H1 (cell line): ENCODE measurements around the gene TMEM174. TPM values are rescaled to one million over a fixed set of nuclear protein-coding genes. Genes with fewer than 3 reads are reported as not detected.

Source experiments
- ATF3 ChIP-seq: IDR thresholded peaks from 2 replicates; pipeline ENCODE4 v1.6.1; 2011; ENCODE audit warnings: low read depth, mild to moderate bottlenecking, low read length; ENCODE audit not compliant: insufficient read depth
- BACH1 ChIP-seq: IDR thresholded peaks from 2 replicates; pipeline ENCODE4 v1.6.1; 2012; ENCODE audit warnings: low read length, improper control_type of control experiment
- BCL11A ChIP-seq, 2 experiments: IDR thresholded peaks; one replicate each; pipeline ENCODE4 v1.6.1; 2011; ENCODE audit warnings: low read depth in 2 of 2, low read length in 2 of 2, mild to moderate bottlenecking in 2 of 2
- CEBPB ChIP-seq: IDR thresholded peaks from 2 replicates; pipeline ENCODE4 v1.6.1; 2012; ENCODE audit warnings: low read depth, low read length
- CHD2 ChIP-seq: IDR thresholded peaks from 2 replicates; pipeline ENCODE4 v1.6.1; 2012; ENCODE audit warnings: low read length, improper control_type of control experiment
- E2F6 ChIP-seq: IDR thresholded peaks from 2 replicates; pipeline ENCODE4 v1.6.1; 2012; ENCODE audit warnings: inconsistent platforms
- EZH2 ChIP-seq: fragments of 200-600 bp; sonication (generic); IDR thresholded peaks from 2 replicates; pipeline ENCODE4 v1.7.1; 2012; ENCODE audit warnings: low read depth, mild to moderate bottlenecking, moderate library complexity, low read length, inconsistent platforms; ENCODE audit not compliant: severe bottlenecking
- FOSL1 ChIP-seq: IDR thresholded peaks from 2 replicates; pipeline ENCODE4 v1.6.1; 2011; ENCODE audit warnings: mild to moderate bottlenecking, low read depth, low read length, moderate library complexity; ENCODE audit not compliant: insufficient read depth
- HDAC2 ChIP-seq, 2 experiments: fragments of 300-600 bp in 1 of 2; sonication (generic) in 1 of 2; IDR thresholded peaks; 2 replicates each; pipeline ENCODE4 v1.6.1; 2011 to 2012; ENCODE audit warnings: low read depth in 2 of 2, low read length in 2 of 2, mild to moderate bottlenecking in 2 of 2, moderate library complexity in 2 of 2, borderline replicate concordance in 1 of 2, inconsistent platforms in 1 of 2
- NANOG ChIP-seq: IDR thresholded peaks from 2 replicates; pipeline ENCODE4 v1.6.1; 2011; ENCODE audit warnings: low read length, low read depth, mild to moderate bottlenecking, inconsistent platforms; ENCODE audit not compliant: insufficient read depth, poor library complexity, severe bottlenecking
- NRF1 ChIP-seq: IDR thresholded peaks from 2 replicates; pipeline ENCODE4 v1.6.1; 2011; ENCODE audit warnings: mild to moderate bottlenecking, low read depth, low read length, improper control_type of control experiment
- PHF8 ChIP-seq: fragments of 200-600 bp; sonication (generic); conservative IDR thresholded peaks from 2 replicates; pipeline ENCODE4 v1.7.1; 2012; ENCODE audit warnings: low read depth, mild to moderate bottlenecking, inconsistent platforms, low read length, moderate library complexity
- RXRA ChIP-seq: IDR thresholded peaks from 2 replicates; pipeline ENCODE4 v1.6.1; 2011; ENCODE audit warnings: low read depth, mild to moderate bottlenecking, low read length, moderate library complexity; ENCODE audit not compliant: insufficient read depth
- SP4 ChIP-seq: IDR thresholded peaks from 2 replicates; pipeline ENCODE4 v1.6.1; 2012; ENCODE audit warnings: low read length, inconsistent platforms
- SRF ChIP-seq: IDR thresholded peaks from 2 replicates; pipeline ENCODE4 v1.6.1; 2011; ENCODE audit warnings: mild to moderate bottlenecking, low read depth, low read length, moderate library complexity
- SUZ12 ChIP-seq: fragments of 200-600 bp; sonication (generic); IDR thresholded peaks from 2 replicates; pipeline ENCODE4 v1.6.1; 2012; ENCODE audit warnings: mild to moderate bottlenecking, inconsistent platforms, low read length, moderate library complexity, mixed read lengths
- TAF1 ChIP-seq: IDR thresholded peaks from 2 replicates; pipeline ENCODE4 v1.6.1; 2011; ENCODE audit warnings: mild to moderate bottlenecking, low read depth, low read length
- TAF7 ChIP-seq: optimal IDR thresholded peaks from 2 replicates; pipeline ENCODE3; 2011; ENCODE audit warnings: low read depth, mild to moderate bottlenecking, inconsistent platforms, low read length, moderate library complexity, borderline replicate concordance
- TBP ChIP-seq: IDR thresholded peaks from 2 replicates; pipeline ENCODE4 v1.6.1; 2011; ENCODE audit warnings: low read depth, low read length, improper control_type of control experiment
- YY1 ChIP-seq: IDR thresholded peaks from 2 replicates; pipeline ENCODE4 v1.6.1; 2011; ENCODE audit warnings: low read depth, mild to moderate bottlenecking, low read length
- ZNF274 ChIP-seq: IDR thresholded peaks from 2 replicates; pipeline ENCODE4 v1.7.0; 2012; ENCODE audit warnings: low read length, borderline replicate concordance; ENCODE audit errors: extremely low read depth
- polyA plus RNA-seq, 7 experiments: library from polyadenylated mRNA; depleted of rRNA in 3 of 7; stranded (reverse) in 5 of 7; unstranded in 2 of 7; fragments of >200 nt in 5 of 7; fragments of 200-250 nt in 2 of 7; gene quantifications; 1 replicate in 5 of 7; 2 replicates in 1 of 7; 4 replicates in 1 of 7; pipeline versions ENCODE4 v1.2.1 to v1.2.3, GENCODE V29; 2011 to 2013; ENCODE audit warnings: missing spikeins in 2 of 7, mixed read lengths in 2 of 7
- total RNA-seq: library from RNA; stranded (reverse); fragmentation: NEBNext Ultra II Directional; extraction: Animal tissue kit (Norgen Biotek cat#: 25700); gene quantifications from 2 replicates; pipeline ENCODE4 v1.2.1, GENCODE V29; 2021

The TMEM174 gene
- total and polyA plus RNA-seq, 2 of the 8 experiments (the other 6 are each of a cell fraction or from before 2014, with no cell fraction given) = not detected

GRCh38 chr5:73215891-73216610 is 43.1 kb downstream of the TMEM174 start (continued):
- TF ChIP-seq SP4 (no peak), BACH1 (no peak; the same call in 1 of the 2 replicates), TAF7 (peak; percentile 36), ATF3 (no peak), NRF1 (no peak), YY1 (peak; percentile 31; the same call in 1 of the 2 replicates), TBP (peak; percentile 11; the same call in 1 of the 2 replicates), ZNF274 (no peak), SRF (no peak), TAF1 (peak; percentile 68), PHF8 (0 out of 2 replicates have a peak, but pooled peaks have one; percentile 35), E2F6 (peak; percentile 99), FOSL1 (no peak), CHD2 (peak; percentile 73), BCL11A (IDR thresholded peaks at IDR 0.05; ENCODE audit: low read depth in 2 of 2, low read length in 2 of 2) (no peak), SUZ12 (peak; percentile 22; the same call in 1 of the 2 replicates), RXRA (no peak), NANOG (peak; percentile 24), HDAC2 (IDR thresholded peaks at IDR 0.05; ENCODE audit: borderline replicate concordance in 1 of 2, low read depth in 2 of 2, low read length in 2 of 2) (0 out of 4 replicates have a peak, but pooled peaks of 1 of the 2 experiments have one; percentile 36), EZH2 (peak; percentile 47), CEBPB (no peak)
- TF ChIP-seq, all 59 proteins: peak for 23
